ENCODE results near the gene SARS1.

Gene SARS1

DNA sequence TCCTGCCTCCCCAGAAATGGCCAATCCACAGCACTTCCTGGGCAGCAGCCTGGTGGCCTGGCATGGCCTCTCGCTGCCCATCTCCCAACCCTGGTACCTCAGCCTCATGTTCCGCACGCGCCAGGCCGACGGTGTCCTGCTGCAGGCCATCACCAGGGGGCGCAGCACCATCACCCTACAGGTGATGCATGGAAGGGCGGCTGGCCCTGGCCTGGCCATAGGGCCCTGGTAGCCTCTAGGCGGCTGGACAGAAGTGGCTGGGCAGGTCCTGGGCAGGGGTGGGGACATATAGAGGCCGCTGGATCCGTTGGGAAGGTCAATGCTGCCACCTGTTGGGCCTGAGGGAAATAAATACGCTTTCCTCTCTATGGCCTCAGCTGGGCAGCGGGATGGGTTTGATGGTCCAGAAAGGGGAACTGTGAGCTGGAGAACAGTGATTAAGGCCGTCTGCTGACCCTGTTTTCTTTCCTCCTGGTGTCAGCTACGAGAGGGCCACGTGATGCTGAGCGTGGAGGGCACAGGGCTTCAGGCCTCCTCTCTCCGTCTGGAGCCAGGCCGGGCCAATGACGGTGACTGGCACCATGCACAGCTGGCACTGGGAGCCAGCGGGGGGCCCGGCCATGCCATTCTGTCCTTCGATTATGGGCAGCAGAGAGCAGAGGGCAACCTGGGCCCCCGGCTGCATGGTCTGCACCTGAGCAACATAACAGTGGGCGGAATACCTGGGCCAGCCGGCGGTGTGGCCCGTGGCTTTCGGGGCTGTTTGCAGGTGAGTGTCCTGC is 50.1 kb downstream of the SARS1 start:
- DNase-seq = peak; percentile 72

DNA sequence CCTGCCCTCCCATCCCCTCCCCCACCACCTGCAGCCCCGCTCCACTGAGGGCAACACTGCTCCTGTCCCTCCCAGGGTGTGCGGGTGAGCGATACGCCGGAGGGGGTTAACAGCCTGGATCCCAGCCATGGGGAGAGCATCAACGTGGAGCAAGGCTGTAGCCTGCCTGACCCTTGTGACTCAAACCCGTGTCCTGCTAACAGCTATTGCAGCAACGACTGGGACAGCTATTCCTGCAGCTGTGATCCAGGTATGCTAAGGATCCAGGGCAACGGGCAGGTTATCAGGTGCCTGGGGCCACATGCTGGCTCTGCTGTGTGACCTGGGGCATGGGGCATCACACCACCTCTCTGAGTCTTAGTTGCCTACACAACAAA is 50.6 kb downstream of the SARS1 start:
- no peak for DNase-seq

DNA sequence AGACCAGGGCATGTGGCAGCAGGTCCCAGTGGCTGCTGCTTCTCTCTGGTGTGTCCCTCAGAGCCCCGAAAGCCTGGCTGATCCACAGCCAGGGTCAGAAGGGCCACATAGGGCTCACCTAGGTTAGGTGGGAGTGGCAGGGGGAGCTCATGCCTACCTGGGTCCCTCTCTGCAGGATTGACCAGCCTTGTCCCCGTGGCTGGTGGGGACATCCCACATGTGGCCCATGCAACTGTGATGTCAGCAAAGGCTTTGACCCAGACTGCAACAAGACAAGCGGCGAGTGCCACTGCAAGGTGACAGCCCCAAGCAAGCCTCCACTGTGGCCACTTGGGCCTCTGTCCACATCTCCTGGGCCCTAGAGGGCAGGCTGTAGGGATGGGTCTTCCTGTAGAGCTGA is 51.3 kb downstream of the SARS1 start:
- DNase-seq = no peak

DNA sequence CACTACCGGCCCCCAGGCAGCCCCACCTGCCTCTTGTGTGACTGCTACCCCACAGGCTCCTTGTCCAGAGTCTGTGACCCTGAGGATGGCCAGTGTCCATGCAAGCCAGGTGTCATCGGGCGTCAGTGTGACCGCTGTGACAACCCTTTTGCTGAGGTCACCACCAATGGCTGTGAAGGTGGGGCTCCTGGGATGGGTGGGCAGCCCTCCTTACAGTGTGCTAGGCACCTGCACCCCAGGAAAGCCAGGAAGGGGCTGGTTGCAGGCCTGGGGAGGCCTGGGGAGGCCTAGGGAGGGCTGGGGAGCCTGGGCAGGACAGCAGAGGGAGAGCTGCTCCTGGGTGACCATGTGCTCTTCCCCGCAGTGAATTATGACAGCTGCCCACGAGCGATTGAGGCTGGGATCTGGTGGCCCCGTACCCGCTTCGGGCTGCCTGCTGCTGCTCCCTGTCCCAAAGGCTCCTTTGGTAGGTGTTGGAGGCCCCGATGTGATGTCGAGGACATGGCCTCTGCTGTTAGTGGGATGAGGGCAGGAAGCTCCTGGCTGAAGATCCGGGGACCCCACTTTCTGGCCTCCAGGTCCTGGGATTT is 52.1 kb downstream of the SARS1 start:
- no peak for DNase-seq

DNA sequence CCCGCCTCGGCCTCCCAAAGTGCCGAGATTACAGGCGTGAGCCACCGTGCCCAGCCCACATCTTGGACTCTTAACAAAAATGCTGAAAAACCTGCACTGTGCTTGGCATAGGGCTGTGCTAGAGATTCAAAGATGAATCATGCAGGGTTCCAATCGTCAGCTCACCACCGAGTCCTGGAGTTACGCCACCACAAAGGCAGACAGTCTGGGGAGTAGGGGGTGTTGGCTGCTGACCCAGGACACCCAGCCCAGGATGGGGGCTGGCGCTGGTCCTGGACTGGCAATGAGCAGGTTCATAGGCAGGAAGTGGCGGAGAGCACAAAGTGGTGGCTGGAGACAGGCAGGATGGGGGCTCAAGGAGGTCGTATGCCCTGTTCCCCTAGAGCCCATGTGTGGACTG is 53.2 kb downstream of the SARS1 start:
- DNase-seq = no peak

DNA sequence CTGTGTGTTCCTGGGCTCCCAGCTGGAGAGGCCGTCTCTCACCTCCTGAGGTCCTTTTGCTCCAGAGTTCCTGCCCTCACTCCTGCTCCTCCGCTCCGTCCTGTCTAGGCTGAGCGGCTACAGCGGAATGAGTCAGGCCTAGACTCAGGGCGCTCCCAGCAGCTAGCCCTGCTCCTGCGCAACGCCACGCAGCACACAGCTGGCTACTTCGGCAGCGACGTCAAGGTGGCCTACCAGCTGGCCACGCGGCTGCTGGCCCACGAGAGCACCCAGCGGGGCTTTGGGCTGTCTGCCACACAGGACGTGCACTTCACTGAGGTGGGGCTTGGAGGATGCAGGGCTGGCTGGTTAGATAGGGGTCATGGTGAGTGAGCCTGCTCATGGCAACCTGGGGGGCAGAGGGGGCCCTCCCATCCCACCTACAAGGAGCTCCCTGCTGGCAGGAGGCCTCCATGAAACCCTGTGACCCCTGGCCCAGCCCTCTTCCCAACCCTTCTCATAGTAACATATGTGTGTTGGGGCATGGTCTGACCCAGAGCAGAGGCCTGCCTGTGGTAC is 54.1 kb downstream of the SARS1 start:
- no peak for DNase-seq

DNA sequence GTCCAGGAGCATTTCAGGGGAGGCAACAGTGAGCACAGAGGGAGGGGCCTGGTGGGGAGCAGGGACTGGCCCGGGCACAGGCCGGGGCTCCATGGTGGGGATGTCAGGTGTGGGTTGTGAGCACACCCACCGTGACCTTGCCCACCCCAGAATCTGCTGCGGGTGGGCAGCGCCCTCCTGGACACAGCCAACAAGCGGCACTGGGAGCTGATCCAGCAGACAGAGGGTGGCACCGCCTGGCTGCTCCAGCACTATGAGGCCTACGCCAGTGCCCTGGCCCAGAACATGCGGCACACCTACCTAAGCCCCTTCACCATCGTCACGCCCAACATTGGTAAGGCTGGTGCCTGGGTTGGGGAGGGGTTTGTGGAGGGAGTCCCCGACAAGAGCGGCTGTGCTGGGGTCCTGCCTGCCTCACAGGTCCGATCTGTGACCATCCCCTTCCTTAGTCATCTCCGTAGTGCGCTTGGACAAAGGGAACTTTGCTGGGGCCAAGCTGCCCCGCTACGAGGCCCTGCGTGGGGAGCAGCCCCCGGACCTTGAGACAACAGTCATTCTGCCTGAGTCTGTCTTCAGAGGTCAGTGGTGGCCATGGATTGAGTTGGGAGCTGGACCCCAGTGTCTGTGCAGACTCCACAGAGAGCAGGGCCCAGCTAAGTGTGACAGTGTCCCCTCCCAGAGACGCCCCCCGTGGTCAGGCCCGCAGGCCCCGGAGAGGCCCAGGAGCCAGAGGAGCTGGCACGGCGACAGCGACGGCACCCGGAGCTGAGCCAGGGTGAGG is 54.9 kb downstream of the SARS1 start:
- DNase-seq = no peak

DNA sequence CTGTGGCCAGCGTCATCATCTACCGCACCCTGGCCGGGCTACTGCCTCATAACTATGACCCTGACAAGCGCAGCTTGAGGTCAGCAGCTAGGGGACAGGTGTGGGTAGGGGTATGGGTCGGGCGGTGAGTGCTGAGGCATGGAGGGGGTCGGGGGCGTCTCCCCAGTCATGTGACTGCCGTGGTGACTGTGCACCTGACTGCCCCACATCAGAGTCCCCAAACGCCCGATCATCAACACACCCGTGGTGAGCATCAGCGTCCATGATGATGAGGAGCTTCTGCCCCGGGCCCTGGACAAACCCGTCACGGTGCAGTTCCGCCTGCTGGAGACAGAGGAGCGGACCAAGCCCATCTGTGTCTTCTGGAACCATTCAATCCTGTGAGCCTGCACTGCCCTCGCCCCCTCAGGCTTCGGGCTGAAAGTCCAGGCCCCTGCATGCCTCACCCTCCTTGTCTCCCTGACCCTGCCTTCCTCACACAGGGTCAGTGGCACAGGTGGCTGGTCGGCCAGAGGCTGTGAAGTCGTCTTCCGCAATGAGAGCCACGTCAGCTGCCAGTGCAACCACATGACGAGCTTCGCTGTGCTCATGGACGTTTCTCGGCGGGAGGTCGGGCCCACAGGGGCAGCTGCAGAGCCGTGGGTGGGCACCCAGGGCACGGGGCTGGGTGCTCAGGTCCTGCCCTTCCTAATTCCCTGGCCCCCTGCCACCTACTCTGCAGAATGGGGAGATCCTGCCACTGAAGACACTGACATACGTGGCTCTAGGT is 55.7 kb downstream of the SARS1 start:
- no peak for DNase-seq

DNA sequence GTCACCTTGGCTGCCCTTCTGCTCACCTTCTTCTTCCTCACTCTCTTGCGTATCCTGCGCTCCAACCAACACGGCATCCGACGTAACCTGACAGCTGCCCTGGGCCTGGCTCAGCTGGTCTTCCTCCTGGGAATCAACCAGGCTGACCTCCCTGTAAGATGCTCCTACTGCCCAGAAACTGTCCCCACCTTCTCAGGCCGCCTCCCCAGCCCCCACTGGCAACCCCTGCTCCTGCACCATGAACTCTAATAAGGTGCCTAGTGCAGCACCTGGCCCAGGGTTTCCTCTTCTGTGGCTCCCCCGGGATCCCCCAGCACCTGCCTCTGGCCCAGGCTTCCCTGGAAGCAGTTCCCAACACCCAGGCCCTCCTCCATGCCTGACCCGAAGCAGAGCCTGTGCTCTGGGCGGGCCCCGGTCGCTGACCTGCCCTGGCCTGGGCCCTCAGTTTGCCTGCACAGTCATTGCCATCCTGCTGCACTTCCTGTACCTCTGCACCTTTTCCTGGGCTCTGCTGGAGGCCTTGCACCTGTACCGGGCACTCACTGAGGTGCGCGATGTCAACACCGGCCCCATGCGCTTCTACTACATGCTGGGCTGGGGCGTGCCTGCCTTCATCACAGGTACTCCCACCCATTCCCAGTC is 56.4 kb downstream of the SARS1 start:
- DNase-seq = no peak

DNA sequence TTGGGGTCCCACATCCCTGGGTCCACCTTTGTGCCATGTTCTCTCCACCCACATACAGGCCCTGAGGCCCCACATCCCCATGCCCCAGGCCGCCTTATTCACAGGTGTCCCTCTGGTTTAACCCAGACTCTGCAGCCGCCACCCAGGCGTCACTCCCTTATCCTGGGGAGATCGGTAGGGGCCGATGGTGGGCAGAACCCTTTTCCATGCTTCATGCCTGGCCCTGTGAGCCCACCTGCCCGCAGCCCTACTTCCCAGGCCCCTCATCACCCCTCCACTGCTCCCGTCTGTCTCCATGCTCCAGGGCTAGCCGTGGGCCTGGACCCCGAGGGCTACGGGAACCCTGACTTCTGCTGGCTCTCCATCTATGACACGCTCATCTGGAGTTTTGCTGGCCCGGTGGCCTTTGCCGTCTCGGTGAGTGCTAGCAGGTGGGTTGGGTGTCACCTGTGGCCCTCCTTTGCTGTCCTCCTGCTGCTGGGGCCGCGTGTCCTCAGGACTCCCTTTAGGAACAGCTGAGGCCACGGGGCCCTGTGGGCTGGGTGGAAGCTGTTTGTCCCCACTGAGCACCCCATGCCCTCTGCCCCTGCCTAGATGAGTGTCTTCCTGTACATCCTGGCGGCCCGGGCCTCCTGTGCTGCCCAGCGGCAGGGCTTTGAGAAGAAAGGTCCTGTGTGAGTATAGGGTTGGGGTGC is 57.1 kb downstream of the SARS1 start:
- no peak for DNase-seq

DNA sequence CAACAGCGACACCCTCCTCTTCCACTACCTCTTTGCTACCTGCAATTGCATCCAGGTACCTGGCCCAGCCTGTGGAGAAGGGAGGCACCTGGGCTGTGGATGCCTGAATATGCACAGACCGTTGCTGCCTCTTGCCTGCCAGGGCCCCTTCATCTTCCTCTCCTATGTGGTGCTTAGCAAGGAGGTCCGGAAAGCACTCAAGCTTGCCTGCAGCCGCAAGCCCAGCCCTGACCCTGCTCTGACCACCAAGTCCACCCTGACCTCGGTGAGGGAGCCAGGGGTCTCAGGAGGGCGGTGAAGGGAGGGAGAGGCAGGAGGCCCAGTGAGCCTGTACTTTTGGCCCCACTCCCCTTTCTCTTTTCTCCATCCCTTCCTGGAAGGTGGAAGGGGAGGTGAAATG is 57.7 kb downstream of the SARS1 start:
- no peak for DNase-seq

DNA sequence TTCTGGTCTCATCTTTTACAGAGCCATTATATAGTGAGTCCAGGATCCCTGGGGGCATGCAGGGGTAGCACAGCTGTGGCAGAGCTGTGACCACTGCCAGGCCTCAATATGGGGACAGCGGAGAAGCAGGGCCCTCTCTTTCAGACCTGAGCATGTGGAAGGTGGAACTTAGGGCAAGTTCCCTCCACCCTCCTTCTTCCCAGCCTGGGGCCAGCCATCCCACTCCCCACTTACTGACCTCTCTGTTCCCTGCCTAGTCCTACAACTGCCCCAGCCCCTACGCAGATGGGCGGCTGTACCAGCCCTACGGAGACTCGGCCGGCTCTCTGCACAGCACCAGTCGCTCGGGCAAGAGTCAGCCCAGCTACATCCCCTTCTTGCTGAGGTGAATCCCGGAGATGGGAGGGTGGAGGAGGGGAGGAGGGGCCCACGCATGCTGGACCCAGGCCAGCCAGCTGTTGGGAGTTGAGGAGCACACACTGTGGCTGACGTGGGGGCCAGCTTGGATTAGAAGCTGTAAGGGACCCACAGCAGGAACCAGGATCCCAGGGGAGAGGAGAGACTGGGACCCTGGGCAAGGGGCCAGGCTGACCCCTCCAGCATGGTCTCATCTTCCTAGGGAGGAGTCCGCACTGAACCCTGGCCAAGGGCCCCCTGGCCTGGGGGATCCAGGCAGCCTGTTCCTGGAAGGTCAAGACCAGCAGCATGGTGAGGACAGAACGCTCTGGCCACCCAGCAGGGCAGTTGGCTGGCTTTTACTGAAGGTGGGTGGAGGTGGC is 58.5 kb downstream of the SARS1 start:
- no peak for DNase-seq

DNA sequence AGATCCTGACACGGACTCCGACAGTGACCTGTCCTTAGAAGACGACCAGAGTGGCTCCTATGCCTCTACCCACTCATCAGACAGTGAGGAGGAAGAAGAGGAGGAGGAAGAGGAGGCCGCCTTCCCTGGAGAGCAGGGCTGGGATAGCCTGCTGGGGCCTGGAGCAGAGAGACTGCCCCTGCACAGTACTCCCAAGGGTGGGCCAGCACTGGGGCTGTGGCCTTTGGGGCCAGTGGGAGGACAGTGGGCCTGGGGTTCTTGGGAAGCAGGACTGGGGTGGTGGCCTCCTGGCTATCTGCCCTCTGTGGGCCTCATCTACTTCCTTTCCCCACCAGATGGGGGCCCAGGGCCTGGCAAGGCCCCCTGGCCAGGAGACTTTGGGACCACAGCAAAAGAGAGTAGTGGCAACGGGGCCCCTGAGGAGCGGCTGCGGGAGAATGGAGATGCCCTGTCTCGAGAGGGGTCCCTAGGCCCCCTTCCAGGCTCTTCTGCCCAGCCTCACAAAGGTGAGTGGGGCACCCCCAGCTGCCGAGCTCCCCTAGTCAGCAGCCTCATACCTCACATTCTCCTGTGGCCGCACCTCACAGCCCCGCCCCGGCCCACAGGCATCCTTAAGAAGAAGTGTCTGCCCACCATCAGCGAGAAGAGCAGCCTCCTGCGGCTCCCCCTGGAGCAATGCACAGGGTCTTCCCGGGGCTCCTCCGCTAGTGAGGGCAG is 59.3 kb downstream of the SARS1 start:
- DNase-seq = no peak

DNA sequence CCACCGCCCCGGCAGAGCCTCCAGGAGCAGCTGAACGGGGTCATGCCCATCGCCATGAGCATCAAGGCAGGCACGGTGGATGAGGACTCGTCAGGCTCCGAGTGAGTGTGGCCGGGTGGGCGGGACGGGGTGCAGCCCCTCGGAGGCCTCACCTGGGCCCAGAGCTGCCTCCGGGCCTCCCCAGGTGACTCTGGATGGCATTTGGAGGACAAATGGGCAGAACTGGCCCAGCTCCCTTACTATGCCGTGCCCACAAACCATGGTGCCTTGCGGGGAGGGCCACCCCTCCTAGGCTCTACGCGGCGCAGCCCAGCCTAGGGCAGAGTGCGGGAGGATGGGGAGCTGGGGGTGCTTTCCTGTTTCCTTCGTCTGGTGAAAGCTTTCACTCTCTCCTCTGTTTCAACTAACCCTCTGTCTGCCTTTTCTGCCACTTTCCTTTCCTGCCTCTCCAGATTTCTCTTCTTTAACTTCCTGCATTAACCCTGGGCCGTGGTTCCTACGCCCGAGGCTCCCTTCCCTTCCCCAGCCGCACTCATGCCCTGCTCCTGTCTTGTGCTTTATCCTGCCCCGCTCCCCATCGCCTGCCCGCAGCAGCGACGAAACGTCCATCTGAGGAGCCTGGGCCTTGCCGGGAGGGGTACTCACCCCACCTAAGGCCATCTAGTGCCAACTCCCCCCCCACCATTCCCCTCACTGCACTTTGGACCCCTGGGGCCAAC is 60.0 kb downstream of the SARS1 start:
- DNase-seq = no peak

DNA sequence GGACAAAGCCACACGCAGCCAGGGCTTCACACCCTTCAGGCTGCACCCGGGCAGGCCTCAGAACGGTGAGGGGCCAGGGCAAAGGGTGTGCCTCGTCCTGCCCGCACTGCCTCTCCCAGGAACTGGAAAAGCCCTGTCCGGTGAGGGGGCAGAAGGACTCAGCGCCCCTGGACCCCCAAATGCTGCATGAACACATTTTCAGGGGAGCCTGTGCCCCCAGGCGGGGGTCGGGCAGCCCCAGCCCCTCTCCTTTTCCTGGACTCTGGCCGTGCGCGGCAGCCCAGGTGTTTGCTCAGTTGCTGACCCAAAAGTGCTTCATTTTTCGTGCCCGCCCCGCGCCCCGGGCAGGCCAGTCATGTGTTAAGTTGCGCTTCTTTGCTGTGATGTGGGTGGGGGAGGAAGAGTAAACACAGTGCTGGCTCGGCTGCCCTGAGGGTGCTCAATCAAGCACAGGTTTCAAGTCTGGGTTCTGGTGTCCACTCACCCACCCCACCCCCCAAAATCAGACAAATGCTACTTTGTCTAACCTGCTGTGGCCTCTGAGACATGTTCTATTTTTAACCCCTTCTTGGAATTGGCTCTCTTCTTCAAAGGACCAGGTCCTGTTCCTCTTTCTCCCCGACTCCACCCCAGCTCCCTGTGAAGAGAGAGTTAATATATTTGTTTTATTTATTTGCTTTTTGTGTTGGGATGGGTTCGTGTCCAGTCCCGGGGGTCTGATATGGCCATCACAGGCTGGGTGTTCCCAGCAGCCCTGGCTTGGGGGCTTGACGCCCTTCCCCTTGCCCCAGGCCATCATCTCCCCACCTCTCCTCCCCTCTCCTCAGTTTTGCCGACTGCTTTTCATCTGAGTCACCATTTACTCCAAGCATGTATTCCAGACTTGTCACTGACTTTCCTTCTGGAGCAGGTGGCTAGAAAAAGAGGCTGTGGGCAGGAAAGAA is 61.1 kb downstream of the SARS1 start:
- no peak for DNase-seq

DNA sequence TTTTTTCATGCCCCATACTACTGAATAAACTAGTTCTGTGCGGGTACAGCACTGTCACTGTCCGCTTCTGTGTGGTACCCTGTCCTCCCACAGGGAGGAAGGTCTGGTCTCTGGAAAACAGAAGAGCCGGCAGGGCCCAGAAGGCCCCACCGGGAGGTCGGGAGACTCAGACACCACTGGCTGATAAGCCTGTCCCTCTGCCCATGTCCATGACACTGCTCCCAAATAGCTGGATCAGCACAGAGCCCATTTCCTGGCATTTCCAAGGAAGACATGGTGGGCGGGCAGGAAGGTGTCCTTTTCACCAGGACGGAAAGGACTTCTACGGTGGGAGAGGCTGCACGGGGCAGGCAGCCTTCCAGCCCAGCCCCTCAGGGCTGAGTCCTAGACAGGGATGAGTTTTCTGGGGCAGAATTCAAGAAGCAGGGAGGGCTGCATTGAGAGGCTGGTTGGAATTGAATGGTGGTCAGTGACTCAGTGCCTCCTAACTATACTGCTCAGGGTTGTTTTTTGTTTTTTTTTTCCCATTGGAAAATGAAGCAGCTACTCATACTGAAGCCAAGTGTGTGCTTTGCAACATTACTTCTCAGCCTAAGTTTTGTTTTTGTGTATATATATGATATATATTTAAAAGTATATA is 62.1 kb downstream of the SARS1 start:
- no peak for DNase-seq

DNA sequence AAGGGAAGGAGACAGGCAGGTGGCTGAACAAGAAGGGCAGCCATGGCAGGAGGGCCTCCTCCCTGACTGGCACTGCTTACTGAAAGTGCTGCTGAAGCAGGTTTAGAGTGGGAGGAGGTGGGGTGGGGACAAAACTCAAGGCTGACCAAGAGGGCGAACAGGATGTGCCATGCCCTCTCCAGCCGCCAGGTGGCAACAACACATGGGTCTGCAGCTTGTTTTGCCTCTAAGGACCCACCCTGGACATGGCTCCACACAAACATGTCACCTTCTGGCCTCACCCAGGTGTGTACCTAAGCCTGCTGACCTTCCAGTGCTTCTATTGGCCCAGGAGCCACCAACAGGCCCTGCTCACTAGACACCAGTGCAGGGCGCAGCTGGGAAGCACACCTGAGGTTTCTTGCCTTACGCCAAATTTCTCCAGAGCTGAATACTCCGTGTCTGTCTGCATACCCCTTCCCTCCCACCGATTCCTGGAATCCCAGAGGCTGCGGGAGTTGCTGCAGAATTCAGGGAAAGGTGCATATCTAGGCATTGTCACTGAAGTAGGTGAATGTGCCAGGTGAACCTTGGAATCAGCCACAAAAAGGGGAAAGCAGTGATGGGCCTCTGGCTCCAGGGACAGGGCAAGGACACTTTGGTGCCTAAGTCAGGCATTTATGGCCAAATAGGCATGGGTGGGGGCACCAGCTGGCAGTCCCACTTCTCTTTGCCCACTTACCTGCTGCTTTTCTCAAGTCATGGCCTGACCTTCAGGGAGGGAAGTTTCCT is 63.9 kb downstream of the SARS1 start:
- peak; percentile 64 for DNase-seq
